Nucleus accumbens (tissue), 56 donors: ENCODE measurements around the gene ENTPD7.

Experiments used
- DNase-seq, 56 donors: peaks; one replicate each; lab custom pipeline; 2025; lab: John Stamatoyannopoulos, UW

The ENTPD7 gene

DNA sequence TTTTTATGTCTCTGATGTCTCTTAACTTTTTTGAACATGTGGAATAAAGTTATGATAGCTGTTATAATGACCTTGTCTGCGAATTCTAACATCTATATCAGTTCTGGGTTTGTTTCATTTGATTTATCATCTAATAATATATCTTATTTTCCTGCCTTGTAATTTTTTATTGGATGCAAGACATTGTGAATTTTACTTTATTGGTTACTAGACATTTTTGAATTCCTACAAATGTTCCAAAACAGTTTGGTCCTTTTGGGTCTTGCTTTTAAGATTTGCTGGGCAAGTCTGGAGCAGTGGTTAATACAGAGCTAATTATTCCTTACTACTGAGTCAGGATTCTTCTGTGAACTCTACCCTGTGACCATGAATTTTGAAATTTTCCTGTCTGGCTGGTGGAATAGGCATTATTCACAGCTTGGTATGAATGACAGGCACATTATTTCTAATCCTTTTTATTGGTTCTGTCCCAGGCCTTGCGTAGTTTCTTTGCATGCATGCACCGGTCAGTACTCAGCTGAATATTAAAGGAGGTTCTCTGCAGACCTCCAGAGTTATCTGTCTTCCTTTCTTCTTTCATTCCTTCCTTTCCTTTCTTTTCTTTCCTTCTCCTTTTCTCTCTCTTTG is 81.7 kb downstream of the ENTPD7 start:
- no peak for DNase-seq

GRCh38 chr10:99742254-99742653 is 82.9 kb downstream of the ENTPD7 start:
- no peak for DNase-seq

GRCh38 chr10:99742701-99743100 is 83.4 kb downstream of the ENTPD7 start:
- DNase-seq, result no peak

- DNase-seq, result peak in 5 of 56 donors; percentile 1 to 32 (median 18)
Measured at GRCh38 chr10:99743841-99744240, 84.5 kb downstream of the ENTPD7 start.

DNA sequence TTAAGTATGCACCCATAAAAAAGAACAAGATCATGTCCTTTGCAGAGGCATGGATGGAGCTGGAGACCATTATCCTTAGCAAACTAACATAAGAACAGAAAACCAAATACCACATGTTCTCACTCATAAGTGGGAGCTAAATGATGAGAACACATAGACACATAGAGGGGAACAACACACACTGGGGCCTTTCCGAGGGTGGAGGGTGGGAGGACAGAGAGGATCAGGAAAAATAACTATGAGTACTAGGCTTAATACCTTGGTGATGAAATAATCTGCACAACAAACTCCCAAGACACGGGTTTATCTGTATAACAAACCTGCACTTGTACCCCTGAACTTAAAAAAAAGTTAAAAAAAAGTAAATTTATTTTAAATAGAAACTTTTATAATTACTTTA is 86.9 kb downstream of the ENTPD7 start:
- DNase-seq, result peak in 2 of 56 donors; percentile 14 to 21

DNA sequence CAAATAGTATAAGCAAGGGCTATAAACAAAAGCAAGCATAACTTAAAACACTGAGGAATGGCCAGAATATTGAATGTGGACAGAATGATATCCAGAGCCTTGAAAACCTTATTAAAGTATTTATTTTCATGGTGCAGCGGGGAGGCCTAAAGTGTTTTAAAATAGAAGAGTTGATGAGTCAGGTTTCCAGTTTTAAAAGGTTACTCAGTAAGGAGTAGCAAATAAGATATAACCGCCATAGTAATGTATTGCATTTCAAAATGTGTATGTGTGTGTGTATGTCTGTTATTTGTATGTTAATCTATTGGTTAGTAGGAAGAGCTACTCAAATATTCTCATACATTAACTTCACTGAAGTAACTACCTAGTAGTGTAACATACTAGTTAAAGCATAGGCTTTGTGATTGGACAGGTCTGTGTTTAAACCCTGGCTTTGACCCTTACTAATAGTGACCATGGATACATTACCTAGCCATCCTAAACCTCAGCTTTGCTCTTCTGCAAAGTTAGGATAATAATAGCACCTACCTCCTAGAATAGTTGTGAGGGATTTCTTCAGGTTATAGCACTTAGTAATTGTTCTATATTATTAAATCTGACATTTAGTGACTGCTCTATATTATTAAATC is 89.6 kb downstream of the ENTPD7 start:
- no peak for DNase-seq

GRCh38 chr10:99750641-99751040 is 91.3 kb downstream of the ENTPD7 start:
- DNase-seq, result no peak

DNA sequence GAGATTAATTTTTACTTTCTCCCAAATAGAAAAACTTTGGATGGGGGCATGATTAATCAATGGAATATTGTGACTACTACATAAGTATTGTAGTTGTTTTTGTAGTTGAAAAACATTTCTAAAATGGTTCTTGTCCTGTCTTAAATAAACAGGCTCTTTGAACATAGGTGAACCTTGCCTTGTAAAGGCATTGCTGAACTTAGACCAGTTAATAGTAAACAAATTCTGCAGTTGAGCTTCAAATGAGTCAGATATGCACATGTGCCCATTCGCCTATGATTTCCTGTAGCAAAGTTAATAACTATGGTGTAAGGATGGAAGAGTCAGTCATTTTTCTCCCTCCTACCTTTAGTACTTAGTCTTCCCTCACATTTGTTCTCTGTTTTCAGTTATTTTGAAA is 95.4 kb downstream of the ENTPD7 start:
- DNase-seq, result no peak
